NK-92 (cell line): ENCODE results near the gene KIAA0825.
"Not testable (repeated sequence)": the region's sequence is repeated elsewhere in the genome, so short reads cannot be mapped to it uniquely, and the experiment has no call there.

Source experiments
- DNase-seq: peaks from one replicate; lab custom pipeline; 2025; ENCODE audit not compliant: unreplicated experiment; lab: John Stamatoyannopoulos, UW

Gene KIAA0825

GRCh38 chr5:94575196-94575595 lies 43.2 kb downstream of the KIAA0825 start:
- no peak for DNase-seq

- DNase-seq, result not testable (repeated sequence)
Measured at GRCh38 chr5:94573349-94573748, 45.1 kb downstream of the KIAA0825 start.

GRCh38 chr5:94571415-94571814 lies 47.0 kb downstream of the KIAA0825 start:
- DNase-seq, result no peak

GRCh38 chr5:94564812-94565211 lies 53.6 kb downstream of the KIAA0825 start:
- no peak for DNase-seq

GRCh38 chr5:94562327-94562971 lies 56.0 kb downstream of the KIAA0825 start:
- no peak for DNase-seq

GRCh38 chr5:94558028-94558427 lies 60.4 kb downstream of the KIAA0825 start:
- DNase-seq, result no peak

- DNase-seq, result no peak
Measured at GRCh38 chr5:94551858-94552257, 66.5 kb downstream of the KIAA0825 start.

GRCh38 chr5:94545870-94546625 lies 72.4 kb downstream of the KIAA0825 start:
- DNase-seq, result no peak

- no peak for DNase-seq
Measured at GRCh38 chr5:94544875-94545547, 73.4 kb downstream of the KIAA0825 start.

- no peak for DNase-seq
Measured at GRCh38 chr5:94544031-94544650, 74.3 kb downstream of the KIAA0825 start.

GRCh38 chr5:94540856-94541494 lies 77.4 kb downstream of the KIAA0825 start:
- no peak for DNase-seq

GRCh38 chr5:94538260-94538659 lies 80.1 kb downstream of the KIAA0825 start:
- no peak for DNase-seq

GRCh38 chr5:94526706-94527105 lies 91.7 kb downstream of the KIAA0825 start:
- DNase-seq, result no peak

- DNase-seq, result no peak
Measured at GRCh38 chr5:94524841-94525697, 93.3 kb downstream of the KIAA0825 start.

- no peak for DNase-seq
Measured at GRCh38 chr5:94523018-94523417, 95.4 kb downstream of the KIAA0825 start.

GRCh38 chr5:94522117-94522516 lies 96.3 kb downstream of the KIAA0825 start:
- DNase-seq, result no peak

GRCh38 chr5:94517490-94518488 lies 100.6 kb downstream of the KIAA0825 start:
- no peak for DNase-seq

- no peak for DNase-seq
Measured at GRCh38 chr5:94516148-94516547, 102.3 kb downstream of the KIAA0825 start.
